ENCODE data around the gene BTBD9. TPM values are rescaled to one million over a fixed set of nuclear protein-coding genes. Genes with fewer than 3 reads are reported as not detected.

Gene BTBD9
- total and polyA plus RNA-seq, 2 of the 13 experiments (the other 11 are each of a cell fraction or from before 2014, with no cell fraction given), result 1.2 to 3.0 TPM

GRCh38 chr6:38517005-38517404, 122.7 kb downstream of the BTBD9 start (continued):
- no peak for TF ChIP-seq DZIP1 (CRISPR knock-in tag; IDR thresholded peaks at IDR 0.05)
- TF ChIP-seq ZNF510 (CRISPR knock-in tag; IDR thresholded peaks at IDR 0.05; ENCODE audit: low read depth), result no peak
- TF ChIP-seq HNRNPL (IDR thresholded peaks at IDR 0.05; ENCODE audit: low read depth, low read length), result no peak
- no peak for TF ChIP-seq GATAD2A (CRISPR knock-in tag; IDR thresholded peaks at IDR 0.05)
- TF ChIP-seq ZNF883 (CRISPR knock-in tag; IDR thresholded peaks at IDR 0.05; ENCODE audit: not compliant biosample characterization), result no peak
- TF ChIP-seq JUND (CRISPR knock-in tag; IDR thresholded peaks at IDR 0.05), result no peak
- TF ChIP-seq ZNF879 (CRISPR knock-in tag; IDR thresholded peaks at IDR 0.05), result no peak
- no peak for TF ChIP-seq E2F1 (CRISPR knock-in tag; IDR thresholded peaks at IDR 0.05)
- TF ChIP-seq ZBTB4 (CRISPR knock-in tag; IDR thresholded peaks at IDR 0.05; ENCODE audit: borderline replicate concordance), result no peak
- TF ChIP-seq ZGPAT (CRISPR knock-in tag; IDR thresholded peaks at IDR 0.05), result no peak
- TF ChIP-seq GABPA (IDR thresholded peaks at IDR 0.05; ENCODE audit: low read depth, low read length), result no peak
- TF ChIP-seq GABPA (CRISPR knock-in tag; IDR thresholded peaks at IDR 0.05; ENCODE audit: low read depth), result no peak
- TF ChIP-seq ESRRA (CRISPR knock-in tag; IDR thresholded peaks at IDR 0.05; ENCODE audit: low read depth), result no peak
- no peak for TF ChIP-seq MAFK (conservative IDR thresholded peaks at IDR 0.05 in 1 of 2, IDR thresholded peaks at IDR 0.05 in 1 of 2; ENCODE audit: low read length in 2 of 2)
- TF ChIP-seq POGK (CRISPR knock-in tag; conservative IDR thresholded peaks at IDR 0.05), result no peak
- TF ChIP-seq ZNF331 (CRISPR knock-in tag; IDR thresholded peaks at IDR 0.05), result no peak
- 0 out of 4 replicates have a peak, but pooled peaks of 1 of the 2 experiments have one; percentile 13 for TF ChIP-seq EP300 (IDR thresholded peaks at IDR 0.05; ENCODE audit: low read depth in 2 of 2, low read length in 2 of 2)
- TF ChIP-seq EP300 (CRISPR knock-in tag; IDR thresholded peaks at IDR 0.05; ENCODE audit: borderline replicate concordance), result no peak
- no peak for TF ChIP-seq ZBTB7A (CRISPR knock-in tag; IDR thresholded peaks at IDR 0.05)
- TF ChIP-seq ZC3H13 (CRISPR knock-in tag; IDR thresholded peaks at IDR 0.05), result no peak
- no peak for TF ChIP-seq POGZ (CRISPR knock-in tag; IDR thresholded peaks at IDR 0.05)
